SH-SY5Y (cell line): Measurements from ENCODE around the gene UPB1.

Source experiments
- GATA2 ChIP-seq: IDR thresholded peaks from 2 replicates; pipeline ENCODE4 v1.6.1; 2011; ENCODE audit warnings: mild to moderate bottlenecking, low read depth, low read length
- GATA3 ChIP-seq: IDR thresholded peaks from 2 replicates; pipeline ENCODE4 v1.6.1; 2011; ENCODE audit warnings: low read depth, mild to moderate bottlenecking, low read length, moderate library complexity

DNA sequence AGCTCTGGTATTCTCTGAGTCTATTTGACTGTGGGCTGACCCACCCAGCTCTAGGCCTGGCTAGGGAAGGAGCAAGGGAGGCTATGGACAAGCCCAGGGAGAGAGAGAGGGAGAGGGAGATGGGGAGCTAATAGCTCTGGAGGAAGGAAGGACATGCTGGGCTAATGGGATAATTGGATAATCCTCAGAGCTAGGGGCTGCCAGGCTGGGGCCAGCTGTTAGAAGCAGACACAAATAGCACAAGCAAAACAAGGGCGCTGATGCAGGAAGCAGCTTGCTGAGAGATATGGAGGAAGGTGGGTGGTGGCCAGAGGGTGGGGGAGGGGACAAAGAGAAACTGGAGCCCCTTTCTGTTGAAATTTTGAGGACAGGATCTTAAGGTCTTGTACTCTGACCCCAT, 44.5 kb upstream of the UPB1 start:
- no peak for TF ChIP-seq GATA3
- peak; percentile 67 for TF ChIP-seq GATA2
